Fibroblast of lung (primary cell): ENCODE results near the gene PCSK4. TPM values are rescaled to one million over a fixed set of nuclear protein-coding genes. Genes with fewer than 3 reads are reported as not detected.

Experiments
- DNase-seq, 2 donors: peaks; one replicate each; pipeline versions ENCODE4 v3.0.0 to v3.0.0-alpha.2; 2010; ENCODE audit warnings: low read depth in 2 of 2
- H2AFZ ChIP-seq: 2 replicates; pipeline ENCODE4 v1.5.1; 2012; ENCODE audit warnings: low read length, control low read depth, inconsistent platforms
- H3K27ac ChIP-seq: 2 replicates; pipeline ENCODE4 v1.5.1; 2011; ENCODE audit warnings: low read length, control low read depth; ENCODE audit not compliant: insufficient read depth
- H3K27me3 ChIP-seq: 2 replicates; pipeline ENCODE4 v1.5.1; 2011; ENCODE audit warnings: mild to moderate bottlenecking, low read length; ENCODE audit not compliant: control insufficient read depth, insufficient read depth
- H3K36me3 ChIP-seq: 2 replicates; pipeline ENCODE4 v1.5.1; 2011; ENCODE audit warnings: low read length; ENCODE audit not compliant: control insufficient read depth, insufficient read depth
- H3K4me1 ChIP-seq: 2 replicates; pipeline ENCODE4 v1.5.1; 2011; ENCODE audit warnings: low read length; ENCODE audit not compliant: control insufficient read depth, insufficient read depth; ENCODE audit errors: extremely low read depth
- H3K4me2 ChIP-seq: 2 replicates; pipeline ENCODE4 v1.5.1; 2011; ENCODE audit warnings: low read length, control low read depth; ENCODE audit not compliant: insufficient read depth; ENCODE audit errors: extremely low read depth
- H3K4me3 ChIP-seq, 4 experiments: fragments of 200-600 bp in 1 of 4; sonication (generic) in 1 of 4; replicated peaks in 1 of 4; 2 replicates each; pipeline ENCODE4 v1.5.1; 2011 to 2016; ENCODE audit warnings: low read length in 4 of 4, low read depth in 3 of 4, mild to moderate bottlenecking in 3 of 4, control low read depth in 2 of 4, inconsistent platforms in 1 of 4, mixed read lengths in 1 of 4; ENCODE audit not compliant: insufficient read depth in 1 of 4; ENCODE audit errors: control extremely low read depth in 1 of 4
- H3K79me2 ChIP-seq: 2 replicates; pipeline ENCODE4 v1.5.1; 2012; ENCODE audit warnings: mild to moderate bottlenecking, low read length, inconsistent platforms; ENCODE audit not compliant: control insufficient read depth, insufficient read depth
- H3K9ac ChIP-seq: 2 replicates; pipeline ENCODE4 v1.5.1; 2011; ENCODE audit warnings: mild to moderate bottlenecking, low read length, control low read depth; ENCODE audit not compliant: insufficient read depth
- H3K9me3 ChIP-seq: 2 replicates; pipeline ENCODE4 v1.5.1; 2012; ENCODE audit warnings: low read depth, low read length; ENCODE audit not compliant: control insufficient read depth, insufficient read depth
- H4K20me1 ChIP-seq: 2 replicates; pipeline ENCODE4 v1.5.1; 2011; ENCODE audit warnings: low read length; ENCODE audit not compliant: control insufficient read depth, insufficient read depth; ENCODE audit errors: extremely low read depth
- CTCF ChIP-seq, 2 donors: IDR thresholded peaks in 1 of 2; conservative IDR thresholded peaks in 1 of 2; 1 replicate in 1 of 2; 2 replicates in 1 of 2; pipeline ENCODE4 v1.5.1; 2011 to 2012; ENCODE audit warnings: low read length in 2 of 2, control low read depth in 1 of 2, inconsistent platforms in 1 of 2, low read depth in 1 of 2, mild to moderate bottlenecking in 1 of 2
- EZH2 ChIP-seq: IDR thresholded peaks from 2 replicates; pipeline ENCODE4 v1.5.1; 2012; ENCODE audit warnings: low read length, control low read depth, mild to moderate bottlenecking; ENCODE audit errors: missing control alignments
- polyA plus RNA-seq, 2 donors: library from polyadenylated mRNA; depleted of rRNA in 1 of 2; stranded (reverse) in 1 of 2; unstranded in 1 of 2; fragments of >200 nt; gene quantifications; 2 replicates each; pipeline ENCODE4 v1.2.1, GENCODE V29; 2011 to 2012; ENCODE audit warnings: missing spikeins in 1 of 2
- total RNA-seq: library from RNA; depleted of rRNA; stranded (reverse); fragments of >200 nt; gene quantifications from 2 replicates; pipeline ENCODE4 v1.2.1, GENCODE V29; 2014

The PCSK4 gene
- total and polyA plus RNA-seq, 2 donors (not counting 1 experiment from before 2014, with no cell fraction given), result 0.28 to 3.5 TPM

GRCh38 chr19:1528596-1529429, 38.7 kb upstream of the PCSK4 start:
- H3K36me3 ChIP-seq, result no peaks in the 10 kb centered on the region
- H3K4me3 ChIP-seq, result no peak overlapping the region
- H2AFZ ChIP-seq, result no peak overlapping the region
- no peaks in the 10 kb centered on the region for H4K20me1 ChIP-seq
- no peak for DNase-seq
- no peak overlapping the region for H3K27ac ChIP-seq
- TF ChIP-seq CTCF (conservative IDR thresholded peaks at IDR 0.05 in 1 of 2, IDR thresholded peaks at IDR 0.05 in 1 of 2; ENCODE audit: low read depth in 1 of 2, low read length in 2 of 2) (no peak), EZH2 (no peak)
- no peak overlapping the region for H3K4me2 ChIP-seq
- H3K9ac ChIP-seq, result no peak overlapping the region
- H3K9me3 ChIP-seq, result no peaks in the 10 kb centered on the region
- H3K4me1 ChIP-seq, result no peaks in the 10 kb centered on the region
- H3K79me2 ChIP-seq, result no peaks in the 10 kb centered on the region
- H3K27me3 ChIP-seq, result peaks cover 13% of the 10 kb centered on the region

GRCh38 chr19:1527650-1528309, 37.6 kb upstream of the PCSK4 start:
- Histone ChIP-seq H3K4me1 (no peaks in the 10 kb centered on the region), H3K9me3 (no peaks in the 10 kb centered on the region), H3K27me3 (peaks cover 18% of the 10 kb centered on the region), H3K36me3 (no peaks in the 10 kb centered on the region), H3K9ac (no peak overlapping the region), H2AFZ (no peak overlapping the region), H3K27ac (no peak overlapping the region), H3K4me3 (no peak overlapping the region), H3K79me2 (no peaks in the 10 kb centered on the region), H4K20me1 (no peaks in the 10 kb centered on the region), H3K4me2 (no peak overlapping the region)
- DNase-seq, result no peak
- TF ChIP-seq CTCF (conservative IDR thresholded peaks at IDR 0.05 in 1 of 2, IDR thresholded peaks at IDR 0.05 in 1 of 2; ENCODE audit: low read depth in 1 of 2, low read length in 2 of 2) (no peak), EZH2 (no peak)

- Histone ChIP-seq H3K4me3 (no peak overlapping the region), H3K36me3 (no peaks in the 10 kb centered on the region), H3K4me2 (no peak overlapping the region), H3K9ac (no peak overlapping the region), H3K79me2 (no peaks in the 10 kb centered on the region), H3K27me3 (peaks cover 18% of the 10 kb centered on the region), H3K9me3 (no peaks in the 10 kb centered on the region), H3K27ac (no peak overlapping the region), H4K20me1 (no peaks in the 10 kb centered on the region), H2AFZ (no peak overlapping the region), H3K4me1 (no peaks in the 10 kb centered on the region)
- no peak for DNase-seq
- TF ChIP-seq EZH2 (no peak), CTCF (conservative IDR thresholded peaks at IDR 0.05 in 1 of 2, IDR thresholded peaks at IDR 0.05 in 1 of 2; ENCODE audit: low read depth in 1 of 2, low read length in 2 of 2) (no peak)
These were observed 37.0 kb upstream of the PCSK4 start for GRCh38 chr19:1526979-1527649.
